ENCODE measurements around the gene BMERB1.

Gene BMERB1

GRCh38 chr16:15523939-15524338 is 89.6 kb downstream of the BMERB1 start:
- no peak for DNase-seq

GRCh38 chr16:15524966-15525365 is 90.6 kb downstream of the BMERB1 start:
- Histone ChIP-seq H3K56ac (ENCODE audit: low read length) (no peak overlapping the region), H3K36me3 (ENCODE audit: control insufficient read depth, insufficient read depth, low read length) (no peaks in the 10 kb centered on the region), H2AK5ac (ENCODE audit: low read length) (no peak overlapping the region), H3K4me2 (ENCODE audit: low read length) (no peak overlapping the region), H3K4ac (ENCODE audit: low read depth, low read length) (no peak overlapping the region), H3K23ac (ENCODE audit: low read length) (no peak overlapping the region), H4K5ac (ENCODE audit: low read length) (no peak overlapping the region), H3K27ac (ENCODE audit: low read depth, low read length) (no peak overlapping the region), H3K27me3 (ENCODE audit: insufficient read depth, low read length, poor library complexity) (no peaks in the 10 kb centered on the region), H3K4me3 (ENCODE audit: low read length) (no peak overlapping the region), H3K4me1 (ENCODE audit: control insufficient read depth, low read depth, low read length) (peaks cover 2% of the 10 kb centered on the region), H3K9ac (ENCODE audit: low read length) (no peak overlapping the region), H2BK5ac (ENCODE audit: low read length) (no peak overlapping the region), H3K79me1 (ENCODE audit: low read length) (no peaks in the 10 kb centered on the region), H3K79me2 (ENCODE audit: control insufficient read depth, insufficient read depth, low read length) (no peaks in the 10 kb centered on the region), H2BK120ac (ENCODE audit: low read depth, low read length) (no peak overlapping the region), H4K8ac (ENCODE audit: low read depth, low read length) (no peak overlapping the region), H3K18ac (ENCODE audit: low read length) (no peak overlapping the region), H2BK15ac (replicated peaks; ENCODE audit: low read depth) (no peak overlapping the region)
- no CpG with 5 or more reads among the region's 5 CpGs for WGBS (ENCODE audit: extremely low coverage, insufficient coverage, low lambda C conversion rate)
- no peak for DNase-seq

More at GRCh38 chr16:15523939-15524338, 89.6 kb downstream of the BMERB1 start:
- H3K36me3 ChIP-seq (ENCODE audit: control insufficient read depth, insufficient read depth, low read length): no peaks in the 10 kb centered on the region
- H3K27me3 ChIP-seq (ENCODE audit: insufficient read depth, low read length, poor library complexity): no peaks in the 10 kb centered on the region
- H3K4ac ChIP-seq (ENCODE audit: low read depth, low read length): no peak overlapping the region
- no CpG with 5 or more reads among the region's 4 CpGs for WGBS (ENCODE audit: extremely low coverage, insufficient coverage, low lambda C conversion rate)
- H3K4me2 ChIP-seq (ENCODE audit: low read length): no peak overlapping the region
- H3K27ac ChIP-seq (ENCODE audit: low read depth, low read length): no peak overlapping the region
- no peak overlapping the region for H3K4me3 ChIP-seq (ENCODE audit: low read length)
- H3K9ac ChIP-seq (ENCODE audit: low read length): no peak overlapping the region
- no peak overlapping the region for H4K8ac ChIP-seq (ENCODE audit: low read depth, low read length)
- H3K18ac ChIP-seq (ENCODE audit: low read length): no peak overlapping the region
- no peak overlapping the region for H2BK5ac ChIP-seq (ENCODE audit: low read length)
- H2BK15ac ChIP-seq (replicated peaks; ENCODE audit: low read depth): no peak overlapping the region
- H3K56ac ChIP-seq (ENCODE audit: low read length): no peak overlapping the region
- H2AK5ac ChIP-seq (ENCODE audit: low read length): no peak overlapping the region
- no peak overlapping the region for H4K5ac ChIP-seq (ENCODE audit: low read length)
- H2BK120ac ChIP-seq (ENCODE audit: low read depth, low read length): no peak overlapping the region
- H3K23ac ChIP-seq (ENCODE audit: low read length): no peak overlapping the region
- no peaks in the 10 kb centered on the region for H3K79me2 ChIP-seq (ENCODE audit: control insufficient read depth, insufficient read depth, low read length)
- H3K4me1 ChIP-seq (ENCODE audit: control insufficient read depth, low read depth, low read length): peaks cover 2% of the 10 kb centered on the region
- H3K79me1 ChIP-seq (ENCODE audit: low read length): no peaks in the 10 kb centered on the region

GRCh38 chr16:15526097-15526496 is 91.7 kb downstream of the BMERB1 start:
- no peak overlapping the region for H3K18ac ChIP-seq (ENCODE audit: low read length)
- no peak overlapping the region for H3K27ac ChIP-seq (ENCODE audit: low read depth, low read length)
- no peak overlapping the region for H3K4me3 ChIP-seq (ENCODE audit: low read length)
- no peak overlapping the region for H4K8ac ChIP-seq (ENCODE audit: low read depth, low read length)
- H3K79me1 ChIP-seq (ENCODE audit: low read length): no peaks in the 10 kb centered on the region
- H2BK120ac ChIP-seq (ENCODE audit: low read depth, low read length): no peak overlapping the region
- H2BK5ac ChIP-seq (ENCODE audit: low read length): no peak overlapping the region
- H3K4me1 ChIP-seq (ENCODE audit: control insufficient read depth, low read depth, low read length): peaks cover 2% of the 10 kb centered on the region
- no peak overlapping the region for H2BK15ac ChIP-seq (replicated peaks; ENCODE audit: low read depth)
- no peak for DNase-seq
- no peak overlapping the region for H3K56ac ChIP-seq (ENCODE audit: low read length)
- no peak overlapping the region for H3K4me2 ChIP-seq (ENCODE audit: low read length)
- no peaks in the 10 kb centered on the region for H3K27me3 ChIP-seq (ENCODE audit: insufficient read depth, low read length, poor library complexity)
- H2AK5ac ChIP-seq (ENCODE audit: low read length): no peak overlapping the region
- H3K9ac ChIP-seq (ENCODE audit: low read length): no peak overlapping the region
- no CpG with 5 or more reads among the region's 7 CpGs for WGBS (ENCODE audit: extremely low coverage, insufficient coverage, low lambda C conversion rate)
- no peaks in the 10 kb centered on the region for H3K79me2 ChIP-seq (ENCODE audit: control insufficient read depth, insufficient read depth, low read length)
- H3K36me3 ChIP-seq (ENCODE audit: control insufficient read depth, insufficient read depth, low read length): no peaks in the 10 kb centered on the region
- H3K23ac ChIP-seq (ENCODE audit: low read length): no peak overlapping the region
- no peak overlapping the region for H4K5ac ChIP-seq (ENCODE audit: low read length)
- H3K4ac ChIP-seq (ENCODE audit: low read depth, low read length): no peak overlapping the region

GRCh38 chr16:15526731-15527130 is 92.3 kb downstream of the BMERB1 start:
- Histone ChIP-seq H2BK5ac (ENCODE audit: low read length) (no peak overlapping the region), H3K4me1 (ENCODE audit: control insufficient read depth, low read depth, low read length) (no peaks in the 10 kb centered on the region), H2BK120ac (ENCODE audit: low read depth, low read length) (no peak overlapping the region), H3K4ac (ENCODE audit: low read depth, low read length) (no peak overlapping the region), H4K8ac (ENCODE audit: low read depth, low read length) (no peak overlapping the region), H3K79me1 (ENCODE audit: low read length) (no peaks in the 10 kb centered on the region), H3K36me3 (ENCODE audit: control insufficient read depth, insufficient read depth, low read length) (no peaks in the 10 kb centered on the region), H2BK15ac (replicated peaks; ENCODE audit: low read depth) (no peak overlapping the region), H3K23ac (ENCODE audit: low read length) (no peak overlapping the region), H3K27me3 (ENCODE audit: insufficient read depth, low read length, poor library complexity) (no peaks in the 10 kb centered on the region), H3K4me3 (ENCODE audit: low read length) (no peak overlapping the region), H3K18ac (ENCODE audit: low read length) (no peak overlapping the region), H3K9ac (ENCODE audit: low read length) (no peak overlapping the region), H4K5ac (ENCODE audit: low read length) (no peak overlapping the region), H3K79me2 (ENCODE audit: control insufficient read depth, insufficient read depth, low read length) (no peaks in the 10 kb centered on the region), H3K27ac (ENCODE audit: low read depth, low read length) (no peak overlapping the region), H2AK5ac (ENCODE audit: low read length) (no peak overlapping the region), H3K4me2 (ENCODE audit: low read length) (no peak overlapping the region), H3K56ac (ENCODE audit: low read length) (no peak overlapping the region)
- WGBS (ENCODE audit: extremely low coverage, insufficient coverage, low lambda C conversion rate): no CpG with 5 or more reads among the region's 2 CpGs
- DNase-seq: no peak

GRCh38 chr16:15529673-15530072 is 95.3 kb downstream of the BMERB1 start:
- Histone ChIP-seq H3K9ac (ENCODE audit: low read length) (no peak overlapping the region), H4K5ac (ENCODE audit: low read length) (no peak overlapping the region), H2BK5ac (ENCODE audit: low read length) (no peak overlapping the region), H3K4ac (ENCODE audit: low read depth, low read length) (no peak overlapping the region), H3K4me1 (ENCODE audit: control insufficient read depth, low read depth, low read length) (no peaks in the 10 kb centered on the region), H3K4me3 (ENCODE audit: low read length) (no peak overlapping the region), H3K4me2 (ENCODE audit: low read length) (no peak overlapping the region), H3K36me3 (ENCODE audit: control insufficient read depth, insufficient read depth, low read length) (no peaks in the 10 kb centered on the region), H3K27me3 (ENCODE audit: insufficient read depth, low read length, poor library complexity) (no peaks in the 10 kb centered on the region), H3K79me2 (ENCODE audit: control insufficient read depth, insufficient read depth, low read length) (no peaks in the 10 kb centered on the region), H3K18ac (ENCODE audit: low read length) (no peak overlapping the region), H2BK15ac (replicated peaks; ENCODE audit: low read depth) (no peak overlapping the region), H2AK5ac (ENCODE audit: low read length) (no peak overlapping the region), H3K23ac (ENCODE audit: low read length) (no peak overlapping the region), H4K8ac (ENCODE audit: low read depth, low read length) (no peak overlapping the region), H3K79me1 (ENCODE audit: low read length) (no peaks in the 10 kb centered on the region), H3K56ac (ENCODE audit: low read length) (no peak overlapping the region), H3K27ac (ENCODE audit: low read depth, low read length) (no peak overlapping the region), H2BK120ac (ENCODE audit: low read depth, low read length) (no peak overlapping the region)
- no peak for DNase-seq
- WGBS (ENCODE audit: extremely low coverage, insufficient coverage, low lambda C conversion rate): no CpG with 5 or more reads among the region's 5 CpGs

- no peak overlapping the region for H3K4me2 ChIP-seq (ENCODE audit: low read length)
- no peak for DNase-seq
- WGBS (ENCODE audit: extremely low coverage, insufficient coverage, low lambda C conversion rate): no CpG with 5 or more reads among the region's 5 CpGs
- H2BK5ac ChIP-seq (ENCODE audit: low read length): no peak overlapping the region
- H3K27ac ChIP-seq (ENCODE audit: low read depth, low read length): no peak overlapping the region
- H2AK5ac ChIP-seq (ENCODE audit: low read length): no peak overlapping the region
- no peaks in the 10 kb centered on the region for H3K4me1 ChIP-seq (ENCODE audit: control insufficient read depth, low read depth, low read length)
- no peak overlapping the region for H2BK15ac ChIP-seq (replicated peaks; ENCODE audit: low read depth)
- H3K9ac ChIP-seq (ENCODE audit: low read length): no peak overlapping the region
- no peak overlapping the region for H3K4ac ChIP-seq (ENCODE audit: low read depth, low read length)
- H3K4me3 ChIP-seq (ENCODE audit: low read length): no peak overlapping the region
- no peaks in the 10 kb centered on the region for H3K36me3 ChIP-seq (ENCODE audit: control insufficient read depth, insufficient read depth, low read length)
- no peak overlapping the region for H4K5ac ChIP-seq (ENCODE audit: low read length)
- H4K8ac ChIP-seq (ENCODE audit: low read depth, low read length): no peak overlapping the region
- no peaks in the 10 kb centered on the region for H3K27me3 ChIP-seq (ENCODE audit: insufficient read depth, low read length, poor library complexity)
- no peak overlapping the region for H2BK120ac ChIP-seq (ENCODE audit: low read depth, low read length)
- H3K18ac ChIP-seq (ENCODE audit: low read length): no peak overlapping the region
- H3K79me2 ChIP-seq (ENCODE audit: control insufficient read depth, insufficient read depth, low read length): no peaks in the 10 kb centered on the region
- no peak overlapping the region for H3K23ac ChIP-seq (ENCODE audit: low read length)
- no peaks in the 10 kb centered on the region for H3K79me1 ChIP-seq (ENCODE audit: low read length)
- no peak overlapping the region for H3K56ac ChIP-seq (ENCODE audit: low read length)
Measured at GRCh38 chr16:15530085-15530484, 95.7 kb downstream of the BMERB1 start.

Measured in mesendoderm (in vitro differentiated cells).